BE2C (cell line): ENCODE measurements around the gene PEAK1.

Experiments
- DNase-seq: peaks from one replicate; pipeline ENCODE4 v3.0.0-alpha.2; 2020
- H3K27me3 ChIP-seq: fragments of 250-450 bp; sonication (Bioruptor Pico); 2 replicates; pipeline ENCODE4 v1.5.1; 2020; ENCODE audit warnings: mild to moderate bottlenecking
- H3K36me3 ChIP-seq: fragments of 250-450 bp; sonication (Bioruptor Pico); 2 replicates; pipeline ENCODE4 v1.5.1; 2020; ENCODE audit warnings: mild to moderate bottlenecking
- H3K4me1 ChIP-seq: fragments of 250-450 bp; sonication (Bioruptor Pico); 2 replicates; pipeline ENCODE4 v1.5.1; 2020
- H3K4me3 ChIP-seq: 2 replicates; pipeline ENCODE4 v1.5.1; 2011; ENCODE audit warnings: low read depth, low read length
- H3K9me3 ChIP-seq: fragments of 250-450 bp; sonication (Bioruptor Pico); 2 replicates; pipeline ENCODE4 v1.5.1; 2020
- CTCF ChIP-seq: IDR thresholded peaks from 2 replicates; pipeline ENCODE4 v1.5.1; 2012; ENCODE audit warnings: mild to moderate bottlenecking, low read depth, low read length

Gene PEAK1

GRCh38 chr15:77144026-77144425, 275.9 kb downstream of the PEAK1 start:
- no peaks in the 10 kb centered on the region for H3K27me3 ChIP-seq
- H3K4me1 ChIP-seq: no peaks in the 10 kb centered on the region
- DNase-seq: no peak
- H3K4me3 ChIP-seq: no peak overlapping the region
- H3K36me3 ChIP-seq: no peaks in the 10 kb centered on the region
- H3K9me3 ChIP-seq: peaks cover 2% of the 10 kb centered on the region; the same call in 1 of the 2 replicates
- TF ChIP-seq CTCF: no peak

GRCh38 chr15:77143616-77144015, 276.3 kb downstream of the PEAK1 start:
- H3K27me3 ChIP-seq: no peaks in the 10 kb centered on the region
- H3K36me3 ChIP-seq: no peaks in the 10 kb centered on the region
- H3K4me3 ChIP-seq: no peak overlapping the region
- TF ChIP-seq CTCF: no peak
- no peak for DNase-seq
- no peaks in the 10 kb centered on the region for H3K4me1 ChIP-seq
- H3K9me3 ChIP-seq: peaks cover 2% of the 10 kb centered on the region; the same call in 1 of the 2 replicates

- Histone ChIP-seq H3K4me3 (no peak overlapping the region), H3K4me1 (no peaks in the 10 kb centered on the region), H3K9me3 (peaks cover 2% of the 10 kb centered on the region; the same call in 1 of the 2 replicates), H3K36me3 (no peaks in the 10 kb centered on the region), H3K27me3 (no peaks in the 10 kb centered on the region)
- DNase-seq: no peak
- TF ChIP-seq CTCF: no peak
These were observed 276.7 kb downstream of the PEAK1 start for GRCh38 chr15:77143191-77143590.

GRCh38 chr15:77140220-77140619, 279.7 kb downstream of the PEAK1 start:
- no peak for TF ChIP-seq CTCF
- no peak for DNase-seq

GRCh38 chr15:77139312-77139711, 280.6 kb downstream of the PEAK1 start:
- Histone ChIP-seq H3K27me3 (no peaks in the 10 kb centered on the region), H3K4me1 (no peaks in the 10 kb centered on the region), H3K36me3 (no peaks in the 10 kb centered on the region), H3K4me3 (no peak overlapping the region), H3K9me3 (peaks cover 2% of the 10 kb centered on the region; the same call in 1 of the 2 replicates)
- DNase-seq: no peak
- no peak for TF ChIP-seq CTCF

More at GRCh38 chr15:77140220-77140619, 279.7 kb downstream of the PEAK1 start:
- Histone ChIP-seq H3K9me3 (peaks cover 2% of the 10 kb centered on the region; the same call in 1 of the 2 replicates), H3K27me3 (no peaks in the 10 kb centered on the region), H3K4me3 (no peak overlapping the region), H3K4me1 (no peaks in the 10 kb centered on the region), H3K36me3 (no peaks in the 10 kb centered on the region)

GRCh38 chr15:77138167-77138522, 281.8 kb downstream of the PEAK1 start:
- no peaks in the 10 kb centered on the region for H3K36me3 ChIP-seq
- no peaks in the 10 kb centered on the region for H3K27me3 ChIP-seq
- no peak for DNase-seq
- H3K4me3 ChIP-seq: no peak overlapping the region
- H3K4me1 ChIP-seq: no peaks in the 10 kb centered on the region
- H3K9me3 ChIP-seq: peaks cover 2% of the 10 kb centered on the region; the same call in 1 of the 2 replicates
- no peak for TF ChIP-seq CTCF
